Measurements from ENCODE around the gene SUCLA2. TPM values are rescaled to one million over a fixed set of nuclear protein-coding genes. Genes with fewer than 3 reads are reported as not detected.

SUCLA2 gene
- total and polyA plus RNA-seq, 9 of the 15 experiments (the other 6 are each of a cell fraction or from before 2014, with no cell fraction given) = 23.3 to 52.9 (median 35.8) TPM

GRCh38 chr13:47901441-47901840 is 99.6 kb downstream of the SUCLA2 start:
- POLR2A ChIA-PET = no interaction called here
- no peak overlapping the region for H3K27ac ChIP-seq (ENCODE audit: extremely low read depth, low read depth, low read length)

More at GRCh38 chr13:47901441-47901840, 99.6 kb downstream of the SUCLA2 start:
- TF ChIP-seq CREBBP (IDR thresholded peaks at IDR 0.05; ENCODE audit: low read depth, low read length) = no peak
- no peak for TF ChIP-seq IRF1 (CRISPR knock-in tag; IDR thresholded peaks at IDR 0.05; ENCODE audit: borderline replicate concordance)
- TF ChIP-seq NCOA6 (IDR thresholded peaks at IDR 0.05) = no peak
- no peak for TF ChIP-seq ETV1 (tag; conservative IDR thresholded peaks at IDR 0.05; ENCODE audit: low read depth)
- TF ChIP-seq ZBTB1 (CRISPR knock-in tag; IDR thresholded peaks at IDR 0.05; ENCODE audit: borderline replicate concordance, low read depth) = no peak
- no peak for TF ChIP-seq ZBTB40 (IDR thresholded peaks at IDR 0.05)
- no peak for TF ChIP-seq ZBTB40 (CRISPR knock-in tag; IDR thresholded peaks at IDR 0.05)
- no peak for FAIRE-seq
- in situ Hi-C loops (cut with MboI) = no loop called here
- intact Hi-C loops (cut with micrococcal nuclease) = no loop called here
- Histone ChIP-seq H3K9me1 (ENCODE audit: control insufficient read depth, insufficient read depth, low read length) (no peaks in the 10 kb centered on the region), H3K9ac (ENCODE audit: insufficient read depth in 1 of 2, low read depth in 2 of 2, low read length in 2 of 2) (no peak overlapping the region), H3K27me3 (ENCODE audit: control insufficient read depth in 2 of 2, insufficient read depth in 2 of 2, low read length in 2 of 2) (no peaks in the 10 kb centered on the region), H3K79me2 (ENCODE audit: control insufficient read depth, insufficient read depth, low read length) (no peaks in the 10 kb centered on the region), H3K9me3 (replicated peaks; ENCODE audit: control insufficient read depth, insufficient read depth, low read depth, low read length) (no peaks in the 10 kb centered on the region), H3K36me3 (ENCODE audit: control insufficient read depth, insufficient read depth, low read length) (no peaks in the 10 kb centered on the region), H3K4me2 (ENCODE audit: insufficient read depth, low read length) (no peak overlapping the region), H3K4me3 (no peak overlapping the region), H4K20me1 (replicated peaks; ENCODE audit: control insufficient read depth, insufficient read depth, low read length) (no peaks in the 10 kb centered on the region), H3K4me1 (replicated peaks in 1 of 2; ENCODE audit: control insufficient read depth in 2 of 2, insufficient read depth in 2 of 2, low read length in 2 of 2) (no peaks in the 10 kb centered on the region), H2AFZ (ENCODE audit: low read depth, low read length) (no peak overlapping the region)
- DNase-seq (ENCODE audit: extremely low read depth in 1 of 4, low spot score in 3 of 4) = peak in 1 of 4 experiments; percentile 4
- CTCF ChIA-PET (ENCODE audit: low intra/inter-chr PET ratio) = no interaction called here
- ATAC-seq = no peak
- no TSS peak for BruUV-seq (replicated peaks)
- WGBS (ENCODE audit: insufficient coverage, low coverage, missing lambda C conversion rate) = 0% methylated on average over 2 of the region's 3 CpGs

All from K562 (cell line).